Endothelial cell of umbilical vein (primary cell): ENCODE data around the gene ADAMTSL3. TPM values are rescaled to one million over a fixed set of nuclear protein-coding genes. Genes with fewer than 3 reads are reported as not detected.

Experiments used
- BruUV-seq: library from RNA; stranded (reverse); fragments of 400-500 nt; replicated peaks from 2 replicates; lab custom pipeline; 2021; lab: Mats Ljungman, UMichigan
- CTCF ChIA-PET: fragments of 300-600, 350-600 bp; sonication (Branson Sonifier 250); formaldehyde crosslinking; loops from one replicate; lab custom pipeline; 2021; ENCODE audit warnings: antibody characterized with exemption, inconsistent platforms; lab: Charles Lee
- POLR2A ChIA-PET: fragments of 300-600, 350-600 bp; sonication (Branson Sonifier 250); formaldehyde crosslinking; loops from one replicate; lab custom pipeline; 2021; ENCODE audit warnings: antibody characterized with exemption, inconsistent platforms; lab: Charles Lee
- DNase-seq: peaks from one replicate; pipeline ENCODE4 v3.0.0-alpha.2; 2011; ENCODE audit warnings: low read depth, low spot score
- FAIRE-seq: peaks from 2 replicates; lab custom pipeline; 2011; peaks lifted over from hg19 to GRCh38; lab: Jason Lieb, UNC
- H2AFZ ChIP-seq: 2 replicates; pipeline ENCODE4 v1.6.0; 2012; ENCODE audit warnings: low read depth, low read length, control low read depth, inconsistent platforms
- H3K27ac ChIP-seq: 2 replicates; pipeline ENCODE4 v1.5.1; 2011; ENCODE audit warnings: low read depth, mild to moderate bottlenecking, control low read depth, low read length, moderate library complexity; ENCODE audit not compliant: insufficient read depth
- H3K27me3 ChIP-seq, 2 experiments: 2 replicates each; pipeline versions ENCODE4 v1.6.0 to v1.6.1; 2011; ENCODE audit warnings: low read length in 2 of 2, mixed read lengths in 1 of 2; ENCODE audit not compliant: control insufficient read depth in 2 of 2, insufficient read depth in 2 of 2
- H3K36me3 ChIP-seq, 2 experiments: 2 replicates in 1 of 2; 3 replicates in 1 of 2; pipeline ENCODE4 v1.5.1; 2011; ENCODE audit warnings: low read length in 2 of 2, mild to moderate bottlenecking in 1 of 2, moderate library complexity in 1 of 2; ENCODE audit not compliant: control insufficient read depth in 2 of 2, insufficient read depth in 2 of 2; ENCODE audit errors: extremely low read depth in 1 of 2
- H3K4me1 ChIP-seq: 3 replicates; pipeline ENCODE4 v1.5.1; 2011; ENCODE audit warnings: mild to moderate bottlenecking, low read length; ENCODE audit not compliant: control insufficient read depth, insufficient read depth; ENCODE audit errors: extremely low read depth
- H3K4me2 ChIP-seq: 2 replicates; pipeline ENCODE4 v1.6.1; 2011; ENCODE audit warnings: low read length, control low read depth, mixed read lengths; ENCODE audit not compliant: insufficient read depth
- H3K4me3 ChIP-seq, 3 experiments: fragments of 200-600 bp in 1 of 3; sonication (generic), shearing (Covaris generic) in 1 of 3; replicated peaks in 1 of 3; 2 replicates each; pipeline ENCODE4 v1.5.1; 2011 to 2016; ENCODE audit warnings: control low read depth in 3 of 3, low read length in 3 of 3, mild to moderate bottlenecking in 2 of 3, inconsistent platforms in 1 of 3, low read depth in 1 of 3, moderate library complexity in 1 of 3; ENCODE audit not compliant: insufficient read depth in 1 of 3
- H3K79me2 ChIP-seq: 2 replicates; pipeline ENCODE4 v1.6.0; 2012; ENCODE audit warnings: low read length, inconsistent platforms; ENCODE audit not compliant: control insufficient read depth, insufficient read depth
- H3K9ac ChIP-seq: replicated peaks from 2 replicates; pipeline ENCODE3; 2011; ENCODE audit warnings: low read length, control low read depth; ENCODE audit not compliant: insufficient read depth; ENCODE audit errors: extremely low read depth
- H3K9me1 ChIP-seq: replicated peaks from 3 replicates; pipeline ENCODE4 v1.6.0; 2011; ENCODE audit warnings: mild to moderate bottlenecking, low read length; ENCODE audit not compliant: control insufficient read depth, insufficient read depth; ENCODE audit errors: extremely low read depth
- H3K9me3 ChIP-seq: replicated peaks from 2 replicates; pipeline ENCODE4 v1.5.1; 2012; ENCODE audit warnings: low read length, inconsistent platforms; ENCODE audit not compliant: control insufficient read depth, insufficient read depth
- H4K20me1 ChIP-seq: replicated peaks from 2 replicates; pipeline ENCODE3; 2011; ENCODE audit warnings: mild to moderate bottlenecking, low read length; ENCODE audit not compliant: control insufficient read depth, insufficient read depth; ENCODE audit errors: extremely low read depth
- EZH2 ChIP-seq: IDR thresholded peaks from 2 replicates; pipeline ENCODE4 v1.6.1; 2012; ENCODE audit warnings: borderline replicate concordance, low read depth, mild to moderate bottlenecking, moderate library complexity, low read length, inconsistent platforms; ENCODE audit not compliant: severe bottlenecking
- FOS ChIP-seq: IDR thresholded peaks from 2 replicates; pipeline ENCODE4 v1.6.1; 2011; ENCODE audit warnings: mild to moderate bottlenecking, low read length, moderate library complexity, borderline replicate concordance; ENCODE audit not compliant: insufficient read depth
- GATA2 ChIP-seq: IDR thresholded peaks from 2 replicates; pipeline ENCODE4 v1.7.0; 2011; ENCODE audit warnings: low read depth, mild to moderate bottlenecking, moderate library complexity, mixed read lengths, low read length; ENCODE audit not compliant: insufficient read length, insufficient read depth
- JUN ChIP-seq: IDR thresholded peaks from 2 replicates; pipeline ENCODE4 v1.6.1; 2011; ENCODE audit warnings: borderline replicate concordance, low read depth; ENCODE audit not compliant: insufficient read length, insufficient read depth
- MYC ChIP-seq: IDR thresholded peaks from one replicate; pipeline ENCODE4 v1.6.1; 2011; ENCODE audit warnings: mild to moderate bottlenecking, low read depth, low read length
- POLR2A ChIP-seq: IDR thresholded peaks from 2 replicates; pipeline ENCODE4 v1.6.1; 2012; ENCODE audit warnings: low read depth, mild to moderate bottlenecking, control low read depth, low read length
- POLR2AphosphoS5 ChIP-seq: IDR thresholded peaks from 2 replicates; pipeline ENCODE4 v1.6.1; 2012; ENCODE audit warnings: low read depth, mild to moderate bottlenecking, control low read depth, low read length, moderate library complexity; ENCODE audit not compliant: insufficient read depth
- dilution Hi-C: fragments of 300-500 bp; cut with MboI; formaldehyde crosslinking; loops from one replicate; pipeline ENCODE4 v1.15.0; 2019; ENCODE audit warnings: low sequenced_read_pairs; ENCODE audit not compliant: extremely low pct_ligation_motif_present
- intact Hi-C: fragments of 100-400 bp; cut with micrococcal nuclease; formaldehyde crosslinking; loops from one replicate; pipeline ENCODE4 v1.10.0; 2022
- polyA plus RNA-seq, 4 experiments: library from polyadenylated mRNA; depleted of rRNA in 3 of 4; stranded (reverse) in 3 of 4; unstranded in 1 of 4; fragments of >200 nt; gene quantifications; 2 replicates each; pipeline versions ENCODE4 v1.2.1 to v1.2.3, GENCODE V29; 2011 to 2012; ENCODE audit warnings: missing spikeins in 1 of 4
- total RNA-seq: library from RNA; stranded (reverse); gene quantifications from 2 replicates; pipeline ENCODE4 v1.2.3, GENCODE V29; 2021
- TF ChIP-seq, protein P1 (sequence below), 2 donors: IDR thresholded peaks; 1 replicate in 1 of 2; 2 replicates in 1 of 2; pipeline ENCODE4 v1.5.1; 2011; ENCODE audit warnings: low read length in 2 of 2, mild to moderate bottlenecking in 2 of 2, moderate library complexity in 2 of 2, control low read depth in 1 of 2, inconsistent platforms in 1 of 2, low read depth in 1 of 2; ENCODE audit not compliant: insufficient read depth in 1 of 2; ENCODE audit errors: extremely low read depth in 1 of 2
- TF ChIP-seq, protein P2 (sequence below): IDR thresholded peaks from 2 replicates; pipeline ENCODE4 v1.6.1; 2011; ENCODE audit not compliant: insufficient read depth, insufficient read length

The ADAMTSL3 gene
- total and polyA plus RNA-seq, 2 donors (not counting 3 experiments of a cell fraction or from before 2014, with no cell fraction given), result not detected

DNA sequence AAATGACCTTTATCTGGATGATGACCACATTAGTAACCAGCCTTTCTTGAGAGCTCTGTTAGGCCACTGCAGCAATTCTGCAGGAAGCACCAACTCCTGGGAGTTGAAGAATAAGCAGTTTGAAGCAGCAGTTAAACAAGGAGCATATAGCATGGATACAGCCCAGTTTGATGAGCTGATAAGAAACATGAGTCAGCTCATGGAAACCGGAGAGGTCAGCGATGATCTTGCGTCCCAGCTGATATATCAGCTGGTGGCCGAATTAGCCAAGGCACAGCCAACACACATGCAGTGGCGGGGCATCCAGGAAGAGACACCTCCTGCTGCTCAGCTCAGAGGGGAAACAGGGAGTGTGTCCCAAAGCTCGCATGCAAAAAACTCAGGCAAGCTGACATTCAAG is 328.8 kb downstream of the ADAMTSL3 start:
- Histone ChIP-seq H3K4me1 (no peaks in the 10 kb centered on the region), H2AFZ (no peak overlapping the region), H3K9me3 (no peaks in the 10 kb centered on the region), H3K9me1 (no peaks in the 10 kb centered on the region), H3K27me3 (no peaks in the 10 kb centered on the region), H3K27ac (no peak overlapping the region), H4K20me1 (no peaks in the 10 kb centered on the region), H3K79me2 (no peaks in the 10 kb centered on the region), H3K36me3 (no peaks in the 10 kb centered on the region), H3K9ac (no peak overlapping the region), H3K4me2 (no peak overlapping the region), H3K4me3 (no peak overlapping the region)
- dilution Hi-C loops (no loop called here), intact Hi-C loops (no loop called here)
- no TSS peak for BruUV-seq
- no peak for DNase-seq
- TF ChIP-seq, protein P1, sequence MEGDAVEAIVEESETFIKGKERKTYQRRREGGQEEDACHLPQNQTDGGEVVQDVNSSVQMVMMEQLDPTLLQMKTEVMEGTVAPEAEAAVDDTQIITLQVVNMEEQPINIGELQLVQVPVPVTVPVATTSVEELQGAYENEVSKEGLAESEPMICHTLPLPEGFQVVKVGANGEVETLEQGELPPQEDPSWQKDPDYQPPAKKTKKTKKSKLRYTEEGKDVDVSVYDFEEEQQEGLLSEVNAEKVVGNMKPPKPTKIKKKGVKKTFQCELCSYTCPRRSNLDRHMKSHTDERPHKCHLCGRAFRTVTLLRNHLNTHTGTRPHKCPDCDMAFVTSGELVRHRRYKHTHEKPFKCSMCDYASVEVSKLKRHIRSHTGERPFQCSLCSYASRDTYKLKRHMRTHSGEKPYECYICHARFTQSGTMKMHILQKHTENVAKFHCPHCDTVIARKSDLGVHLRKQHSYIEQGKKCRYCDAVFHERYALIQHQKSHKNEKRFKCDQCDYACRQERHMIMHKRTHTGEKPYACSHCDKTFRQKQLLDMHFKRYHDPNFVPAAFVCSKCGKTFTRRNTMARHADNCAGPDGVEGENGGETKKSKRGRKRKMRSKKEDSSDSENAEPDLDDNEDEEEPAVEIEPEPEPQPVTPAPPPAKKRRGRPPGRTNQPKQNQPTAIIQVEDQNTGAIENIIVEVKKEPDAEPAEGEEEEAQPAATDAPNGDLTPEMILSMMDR (IDR thresholded peaks at IDR 0.05; ENCODE audit: extremely low read depth in 1 of 2, insufficient read depth in 1 of 2, low read depth in 1 of 2, low read length in 2 of 2), result no peak
- TF ChIP-seq POLR2AphosphoS5, result no peak
- TF ChIP-seq FOS, result no peak
- TF ChIP-seq GATA2, result no peak
- TF ChIP-seq, protein P2, sequence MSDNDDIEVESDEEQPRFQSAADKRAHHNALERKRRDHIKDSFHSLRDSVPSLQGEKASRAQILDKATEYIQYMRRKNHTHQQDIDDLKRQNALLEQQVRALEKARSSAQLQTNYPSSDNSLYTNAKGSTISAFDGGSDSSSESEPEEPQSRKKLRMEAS, result no peak
- no peak for TF ChIP-seq EZH2
- no peak for TF ChIP-seq JUN
- TF ChIP-seq POLR2A, result no peak
- TF ChIP-seq MYC, result no peak
- FAIRE-seq, result no peak
- POLR2A ChIA-PET, result no interaction called here
- CTCF ChIA-PET, result no interaction called here
